Suppressor macrophage (primary cell): ENCODE measurements around the gene AKR7A2.

Source experiments
- DNase-seq, 4 experiments: peaks; one replicate each; pipeline ENCODE4 v3.0.0-alpha.2; 2020 to 2022
- total RNA-seq, 17 experiments: gene quantifications; one replicate each; lab custom pipeline; 2026; ENCODE audit warnings: mixed read lengths in 6 of 17, inconsistent platforms in 3 of 17; lab: John Stamatoyannopoulos, UW

Gene AKR7A2
- 27.8 to 75.9 (median 51.0) reads per million in 17 experiments for total RNA-seq

DNA sequence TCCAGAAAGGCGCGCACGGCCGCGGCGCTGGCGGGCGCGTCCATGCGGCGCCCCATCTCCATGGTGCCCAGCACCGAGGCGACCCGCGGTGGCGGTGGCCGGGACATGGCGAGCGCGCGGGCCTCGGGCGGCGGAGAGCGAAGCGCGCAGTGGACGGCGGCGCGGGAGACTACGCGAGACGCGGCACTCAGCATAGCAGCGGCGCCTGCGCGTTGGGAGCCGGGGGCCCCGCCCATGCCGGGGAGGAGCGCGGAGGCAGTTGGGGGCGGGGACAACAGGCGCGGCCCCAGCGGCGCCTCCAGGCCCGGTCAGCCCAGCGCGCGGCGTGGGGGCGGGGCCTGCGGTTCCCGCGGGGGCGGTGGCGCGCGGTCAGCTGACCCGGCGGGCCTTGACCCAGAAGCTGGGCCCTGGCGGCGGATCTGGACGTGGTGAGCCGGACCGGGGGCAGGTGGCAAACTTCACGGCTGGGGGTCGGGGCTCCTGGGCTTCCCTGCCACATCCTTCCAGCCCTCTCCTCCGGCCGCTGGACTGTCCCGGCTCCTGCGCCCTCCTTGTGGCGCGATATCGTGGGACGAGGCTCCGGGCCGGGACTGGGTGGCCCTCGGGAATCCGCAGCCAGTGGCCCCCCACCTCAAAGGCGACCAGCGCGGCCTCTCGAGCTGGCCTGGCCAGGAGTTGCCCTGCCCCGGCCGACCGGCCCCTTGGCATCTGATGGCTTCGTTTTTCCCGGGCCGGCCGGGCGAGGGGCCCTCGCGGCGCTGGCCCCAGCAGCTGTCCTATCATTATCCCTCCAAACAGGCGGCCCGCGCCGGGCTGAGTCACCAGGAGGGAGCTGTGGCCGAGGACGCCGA, at the start of gene AKR7A2, which contains the start of gene SLC66A1:
TSS of gene AKR7A2 (minus strand) at position 214 of the 851 bp plus-strand sequence. CDS start at position 194, 20 bp downstream.
TSS of gene SLC66A1 (plus strand) at position 396 of the 851 bp plus-strand sequence. CDS start 5,352 bp downstream, outside the sequence.
- DNase-seq = peak; percentile 98 to 99 (median 98)

DNA sequence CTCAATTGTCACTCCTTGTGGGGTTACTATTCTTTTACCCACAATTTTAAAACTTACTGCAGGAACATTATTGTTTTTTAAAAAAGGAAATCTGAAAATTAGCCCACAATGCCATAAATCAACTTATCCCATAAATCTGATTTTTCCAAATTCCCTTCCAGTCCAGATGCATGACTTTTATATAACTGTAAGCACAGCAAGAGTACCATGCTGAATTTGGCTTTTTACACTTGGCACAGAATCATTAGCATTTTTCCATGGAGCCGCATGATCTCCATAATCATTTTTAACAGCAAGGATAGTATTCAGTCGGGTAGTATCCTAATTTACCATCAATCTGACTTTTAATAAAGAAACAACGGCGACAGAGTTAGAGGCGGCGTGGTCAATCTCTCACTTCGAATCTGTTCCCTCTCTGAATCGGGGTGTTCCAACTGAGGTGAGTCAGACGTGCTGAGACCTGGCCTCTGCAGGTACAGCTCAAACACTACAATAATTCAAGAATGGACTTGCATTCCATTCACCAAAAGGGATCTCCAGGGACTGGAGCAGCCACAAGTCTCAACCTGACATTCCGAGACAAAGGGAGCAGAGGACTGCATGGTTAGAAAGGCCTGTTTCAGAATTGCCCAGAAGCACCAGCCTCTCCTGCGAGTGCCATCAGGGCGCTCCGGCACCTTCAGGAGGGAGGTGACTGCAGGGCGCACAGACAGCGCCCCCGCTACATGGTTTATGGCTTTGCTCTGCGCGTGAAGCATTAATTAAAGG, 49.1 kb upstream of the AKR7A2 start:
- no peak for DNase-seq

DNA sequence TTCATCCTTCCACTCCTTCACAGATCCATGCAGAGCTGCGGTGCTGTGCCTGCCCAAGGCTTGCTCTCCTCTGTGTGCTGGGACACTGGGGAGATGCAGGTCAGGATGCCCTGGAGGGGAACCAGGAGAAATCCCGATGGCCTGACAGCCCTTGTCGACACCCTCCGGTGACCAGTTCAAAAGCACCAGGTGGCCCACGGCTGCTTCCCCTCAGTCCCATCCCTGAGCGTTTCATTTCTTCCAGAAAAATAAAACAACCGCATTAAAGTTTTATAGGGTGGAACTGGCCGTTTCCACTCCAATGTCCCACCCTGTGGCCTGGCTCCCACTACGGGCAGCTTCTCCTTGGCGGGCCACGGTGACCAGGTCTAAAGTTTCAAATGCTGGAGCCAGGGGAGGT, 48.5 kb upstream of the AKR7A2 start:
- no peak for DNase-seq

GRCh38 chr1:19360016-19360415, 48.1 kb upstream of the AKR7A2 start:
- no peak for DNase-seq

DNA sequence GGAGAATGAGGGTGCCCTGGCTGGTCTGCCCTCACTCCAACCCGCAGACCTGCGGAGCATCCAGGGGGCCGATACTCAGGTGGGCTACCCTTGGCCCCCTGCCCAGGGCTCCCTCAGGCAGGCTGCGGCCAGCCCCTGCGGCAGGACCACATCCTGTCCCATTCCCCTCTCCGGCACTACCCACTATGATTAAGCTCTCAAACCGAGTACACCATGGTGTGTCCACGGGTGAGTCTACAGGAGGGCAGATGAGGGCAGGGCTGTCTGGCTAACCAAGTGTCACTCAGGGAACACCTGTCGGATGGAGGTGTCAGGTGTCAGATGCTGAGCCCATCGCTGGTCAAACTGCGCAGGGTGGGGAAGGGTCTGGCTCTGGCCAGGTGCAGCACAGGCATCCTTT, 47.4 kb upstream of the AKR7A2 start:
- no peak for DNase-seq

DNA sequence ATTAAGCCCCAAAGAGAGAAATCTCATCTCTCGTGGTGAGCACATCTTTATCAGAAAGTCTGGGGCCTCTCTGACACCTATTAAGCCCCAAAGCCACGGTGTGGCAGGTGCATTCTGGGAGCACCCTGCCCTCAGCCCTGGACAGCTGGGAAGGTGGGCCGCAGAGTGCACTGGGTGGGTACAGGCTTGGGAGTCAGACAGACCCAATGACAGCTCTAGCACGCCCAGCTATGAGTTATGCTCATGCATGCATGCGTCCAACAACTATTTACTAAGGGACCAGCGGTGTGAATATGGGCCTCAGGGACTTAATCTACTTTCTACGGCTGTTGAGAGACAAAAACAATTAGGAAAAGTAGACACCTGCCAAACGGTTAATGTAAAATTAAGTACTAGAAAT, 46.8 kb upstream of the AKR7A2 start:
- no peak for DNase-seq

DNA sequence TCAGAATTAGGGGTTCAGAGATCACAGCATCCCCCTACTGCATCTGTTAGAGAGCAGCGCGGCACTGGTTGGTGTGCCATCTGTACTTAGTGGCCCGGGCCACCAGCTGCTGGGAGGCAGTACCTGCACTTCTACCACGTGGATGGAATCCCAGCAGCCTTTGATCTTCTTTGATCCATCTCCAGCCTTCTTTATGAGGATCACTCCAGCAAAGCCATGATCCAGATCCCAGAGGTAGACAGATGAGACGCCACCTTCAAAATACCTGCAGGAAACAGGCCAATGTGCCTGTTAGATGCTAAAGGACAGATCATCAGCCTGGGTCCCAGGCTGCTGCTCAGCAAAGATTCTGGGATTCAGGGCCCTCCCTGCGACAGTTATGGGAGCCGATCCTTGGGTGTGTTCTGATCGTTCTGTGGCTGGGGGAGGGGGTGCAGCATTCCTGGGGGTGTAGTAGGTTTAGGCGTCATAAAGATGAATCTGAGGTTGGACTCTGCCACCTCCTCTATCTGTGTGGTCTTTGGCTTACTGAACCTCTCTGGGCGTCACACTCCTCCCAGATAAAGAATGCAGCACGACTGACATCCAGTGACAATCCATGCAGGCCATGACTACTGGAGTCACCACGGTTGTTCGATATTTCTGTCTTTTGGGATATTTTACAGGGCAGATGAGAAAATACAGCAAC, 45.5 kb upstream of the AKR7A2 start:
- no peak for DNase-seq

DNA sequence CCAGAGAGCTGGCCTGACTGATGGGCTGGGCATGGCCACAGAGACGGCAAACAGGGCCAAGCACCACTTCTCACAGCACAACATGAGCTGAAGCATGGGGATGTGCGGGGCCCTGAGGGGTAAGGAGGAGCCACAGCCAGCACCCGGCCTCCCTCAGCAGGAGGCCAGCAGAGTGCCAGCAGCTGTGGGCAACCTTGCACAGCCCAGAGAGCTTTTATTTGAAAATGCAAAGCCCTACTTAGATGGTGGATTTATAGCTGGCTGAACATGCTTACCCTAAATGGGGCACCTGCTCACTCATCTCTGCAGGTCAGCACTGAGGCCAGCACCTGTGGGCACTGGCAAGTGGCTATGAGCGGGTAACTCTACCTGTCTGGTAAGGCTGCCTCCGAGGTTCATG, 44.3 kb upstream of the AKR7A2 start:
- DNase-seq = no peak

GRCh38 chr1:19354531-19354981, 42.6 kb upstream of the AKR7A2 start:
- DNase-seq = no peak

DNA sequence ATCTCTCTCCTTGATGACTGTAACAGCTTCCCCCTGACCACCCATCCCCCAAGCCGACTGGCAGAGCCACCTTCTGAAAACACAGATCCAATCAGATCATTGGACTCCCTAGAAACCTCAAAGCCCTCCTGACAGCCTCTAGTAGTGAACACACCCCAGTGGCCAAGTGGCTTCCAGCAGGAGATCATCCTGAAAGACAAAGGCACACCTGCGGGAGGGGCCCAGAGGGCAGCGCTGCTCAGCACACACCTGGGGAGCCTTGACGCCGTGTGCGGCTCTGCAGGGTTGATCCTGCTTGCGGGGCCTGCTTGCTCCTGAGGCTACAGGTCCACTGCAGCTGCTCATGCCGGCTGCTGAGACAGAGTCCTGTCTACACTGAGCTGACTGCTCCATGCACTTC, 41.7 kb upstream of the AKR7A2 start:
- DNase-seq = no peak

DNA sequence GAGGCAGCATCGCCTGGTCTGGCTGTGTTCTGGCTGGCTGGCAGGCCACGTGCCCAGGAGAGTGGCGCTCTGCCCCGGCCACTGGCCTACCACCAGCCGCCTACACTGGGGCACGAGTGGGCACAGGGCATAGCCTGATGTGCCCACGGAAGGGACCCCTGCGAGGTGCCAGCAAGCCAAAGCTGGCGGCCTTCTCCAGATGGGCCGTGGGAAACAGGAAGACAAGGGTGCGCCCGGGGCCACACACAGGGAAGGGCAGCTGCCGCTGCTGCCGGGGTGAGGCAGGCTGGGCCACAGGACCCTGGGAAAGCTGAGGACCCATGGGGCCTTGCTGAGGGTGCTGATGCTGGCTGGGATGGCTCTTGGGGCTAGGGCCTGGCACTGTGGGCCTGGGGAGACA, 40.9 kb upstream of the AKR7A2 start:
- DNase-seq = no peak

DNA sequence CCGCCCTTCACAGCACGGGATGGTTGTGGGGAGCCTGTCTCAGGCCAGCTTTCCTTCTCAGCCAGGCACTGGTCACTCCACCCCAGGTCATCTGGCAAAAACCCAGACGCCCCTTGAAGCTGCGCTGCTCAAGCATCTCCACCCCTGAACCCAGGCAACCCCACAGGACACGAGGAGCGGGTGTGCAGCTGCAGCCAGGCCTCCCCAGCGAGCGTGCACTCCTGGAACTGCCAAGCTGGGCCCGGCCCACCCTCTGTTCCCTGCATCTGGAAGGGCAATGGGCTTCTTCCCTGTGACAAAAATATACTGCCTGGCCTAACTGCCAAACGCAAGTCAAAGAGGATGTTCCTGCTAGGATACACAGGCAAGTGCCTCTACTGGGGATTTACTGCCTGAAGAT, 39.9 kb upstream of the AKR7A2 start:
- no peak for DNase-seq

DNA sequence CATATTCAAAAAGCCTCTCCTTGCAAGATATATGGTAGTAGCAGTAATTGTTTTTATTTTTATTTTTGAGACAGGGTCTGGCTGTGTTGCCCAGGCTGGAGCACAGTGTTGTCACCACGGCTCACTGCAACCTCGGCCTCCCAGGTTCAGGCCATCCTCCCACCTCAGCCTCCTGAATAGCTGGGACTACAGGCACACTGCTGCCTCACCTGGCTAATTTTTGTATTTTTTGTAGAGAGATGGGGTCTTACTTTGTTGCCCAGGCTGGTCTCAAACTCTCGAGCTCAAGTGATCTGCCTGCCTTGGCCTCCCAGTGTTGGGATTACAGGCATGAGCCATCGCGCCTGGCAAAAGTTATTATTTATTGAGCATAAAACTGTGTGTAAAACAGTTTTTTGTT, 38.6 kb upstream of the AKR7A2 start:
- DNase-seq = no peak

GRCh38 chr1:19349999-19350398, 38.1 kb upstream of the AKR7A2 start:
- no peak for DNase-seq

DNA sequence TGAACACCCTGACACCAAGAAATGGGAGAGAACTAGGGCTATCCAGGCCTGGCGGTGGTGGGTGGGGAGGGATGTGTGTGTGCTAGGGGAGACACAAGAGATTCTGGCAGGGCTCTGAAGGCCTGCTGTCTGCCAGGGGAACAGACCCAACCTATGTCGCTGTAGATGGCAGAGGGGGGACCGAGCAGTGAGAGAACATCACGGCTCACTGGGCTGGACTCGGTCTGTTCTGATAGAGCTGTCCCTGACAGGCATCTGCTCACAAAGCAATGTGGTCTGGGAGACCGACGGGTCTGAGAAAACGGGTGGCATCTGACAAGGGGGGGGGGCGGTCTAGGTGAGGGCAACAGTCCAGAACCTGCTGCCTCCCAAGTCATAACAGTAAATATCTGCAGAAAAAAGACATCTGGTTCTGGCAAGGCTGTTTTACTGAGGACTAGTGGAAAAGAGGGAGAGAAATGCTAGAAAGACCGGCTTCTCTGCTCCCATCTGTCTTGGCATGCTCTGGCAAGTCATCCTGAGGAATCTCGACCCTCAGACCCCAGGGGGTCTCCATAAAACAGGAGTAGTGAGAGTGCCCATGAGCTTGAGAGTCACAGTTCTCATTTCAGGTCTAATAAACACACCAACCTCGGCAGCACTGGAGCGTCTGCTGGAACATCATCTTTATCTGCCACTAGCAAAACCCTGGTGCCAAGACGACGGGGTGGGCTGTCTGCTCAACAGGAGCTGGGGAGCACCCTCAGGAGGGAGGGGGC, 36.7 kb upstream of the AKR7A2 start:
- DNase-seq = no peak

- DNase-seq = peak; percentile 36 to 63 (median 52)
Observed at GRCh38 chr1:19347533-19348172, 35.7 kb upstream of the AKR7A2 start.

DNA sequence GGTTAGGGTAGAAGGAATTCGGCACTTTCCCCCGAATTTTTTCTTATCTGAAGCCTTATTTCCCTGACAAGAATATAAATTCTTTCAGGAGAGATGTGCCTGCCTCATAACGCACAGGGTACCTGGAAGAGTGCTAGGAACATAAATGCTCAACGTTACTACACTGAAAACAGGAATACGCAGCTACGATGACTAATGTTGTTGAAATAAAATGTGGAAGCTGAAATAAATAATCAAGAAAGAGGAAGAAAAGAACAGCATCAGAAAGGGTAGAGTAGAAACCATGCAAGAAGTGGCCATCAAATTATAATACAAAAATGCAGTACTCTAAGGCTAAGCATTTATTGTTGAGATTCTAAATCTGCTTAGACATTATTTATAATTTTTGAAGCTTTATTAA, 34.1 kb upstream of the AKR7A2 start:
- peak in 2 of 4 experiments; percentile 55 to 64 for DNase-seq

DNA sequence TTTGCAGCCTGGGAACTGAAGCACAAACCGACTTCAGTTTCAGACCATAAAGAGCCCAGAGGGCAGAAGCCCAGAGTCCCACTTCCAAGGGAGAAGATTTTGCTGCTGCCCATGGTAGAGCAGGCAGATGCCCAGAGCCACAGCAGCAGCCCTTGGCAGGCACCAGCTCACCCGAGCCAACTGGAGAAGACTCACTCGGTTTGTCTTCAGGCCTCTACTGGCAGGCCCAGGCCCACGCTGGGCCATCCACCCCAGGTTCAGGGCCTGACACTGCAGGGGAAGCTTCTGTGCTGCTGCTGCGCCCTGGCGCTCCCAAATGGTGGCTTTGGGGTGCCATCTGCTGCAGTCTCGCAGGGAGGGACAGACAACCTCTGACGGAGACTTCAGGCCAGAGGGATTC, 33.4 kb upstream of the AKR7A2 start:
- DNase-seq = no peak

DNA sequence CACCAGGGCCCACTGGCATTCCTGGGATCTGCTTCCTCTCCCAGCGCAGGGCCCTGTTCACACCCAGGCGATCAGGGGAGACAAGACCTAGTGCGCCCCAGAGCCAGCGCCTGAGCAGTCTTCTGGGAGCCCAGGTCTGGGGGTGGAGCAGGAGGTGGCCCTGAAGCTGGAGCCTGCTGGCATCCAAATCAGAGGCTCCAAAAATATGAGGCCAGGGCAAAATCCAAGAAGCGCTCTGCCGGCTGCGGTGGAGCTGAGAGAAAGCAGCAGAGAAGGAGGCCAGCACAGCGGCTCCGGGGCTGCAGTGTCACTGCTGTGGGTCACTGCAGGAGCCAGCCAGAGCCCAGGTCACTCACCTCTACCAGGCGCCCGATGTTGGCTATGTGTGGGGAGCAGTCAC, 32.9 kb upstream of the AKR7A2 start:
- DNase-seq = no peak

GRCh38 chr1:19344372-19344810, 32.4 kb upstream of the AKR7A2 start:
- peak; percentile 23 to 67 (median 43) for DNase-seq

DNA sequence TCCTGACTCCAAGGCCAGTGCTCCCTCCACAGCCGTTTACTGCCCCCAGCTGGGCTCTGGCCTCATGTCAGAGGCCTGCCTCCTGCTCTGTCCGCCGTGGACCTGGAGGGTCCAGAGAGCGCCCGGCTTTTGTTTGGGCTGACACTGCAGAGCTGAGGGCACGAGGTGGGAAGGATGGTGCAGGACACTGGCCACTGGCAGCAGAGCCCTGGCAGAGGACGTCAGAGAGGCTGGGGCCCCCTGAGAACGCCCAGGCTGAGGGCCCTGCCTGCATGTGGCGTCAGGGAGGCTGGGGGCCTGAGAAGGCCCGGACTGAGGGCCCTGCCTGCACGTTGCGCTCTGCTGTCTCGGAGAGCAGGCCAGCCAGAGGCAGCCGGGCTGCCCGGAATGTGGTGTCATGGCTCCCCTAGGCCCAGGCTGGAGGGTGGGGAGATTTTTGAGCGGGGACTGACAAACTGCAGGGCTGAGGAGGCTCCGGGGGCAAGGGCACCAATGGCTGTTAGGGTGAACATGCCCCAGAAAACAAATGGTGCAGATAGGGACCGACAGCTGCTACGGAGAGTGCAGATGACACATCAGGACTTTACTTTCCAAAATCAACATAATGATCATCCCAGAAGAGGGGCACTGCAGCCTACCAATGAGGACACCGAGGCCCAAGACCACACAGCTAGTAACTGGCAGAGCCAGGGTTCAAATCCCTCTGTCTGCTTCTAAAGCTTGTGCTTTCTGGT, 31.8 kb upstream of the AKR7A2 start:
- DNase-seq = no peak
